Activated CD4-positive, alpha-beta T cell treated with anti-CD3 and anti-CD28 coated beads for 36 hours (primary cell): ENCODE results near the gene USP40. TPM values are rescaled to one million over a fixed set of nuclear protein-coding genes. Genes with fewer than 3 reads are reported as not detected.
A peak's percentile ranks its signal among the peaks of the same experiment; 100 is the strongest.

Experiments used
- ATAC-seq: fragments of 200-7000 bp; cut with Tn5 transposase; one replicate; pipeline ENCODE4 v1.10.0; 2021; ENCODE audit warnings: mild to moderate bottlenecking, moderate library complexity
- CTCF ChIA-PET: fragments of 350-600 bp; sonication (Branson Sonifier 250); formaldehyde crosslinking; loops from one replicate; lab custom pipeline; 2021; ENCODE audit warnings: antibody characterized with exemption; lab: Charles Lee
- POLR2A ChIA-PET: fragments of 350-600 bp; sonication (Branson Sonifier 250); formaldehyde crosslinking; loops from one replicate; lab custom pipeline; 2021; ENCODE audit warnings: antibody characterized with exemption, inconsistent platforms; lab: Charles Lee
- DNase-seq: peaks from one replicate; pipeline ENCODE4 v3.0.0-alpha.2; 2020
- H3K27ac Mint-ChIP-seq: one replicate; pipeline ENCODE4 v1.8.0; 2021; ENCODE audit warnings: mixed read lengths
- H3K27me3 Mint-ChIP-seq: one replicate; pipeline ENCODE4 v1.8.0; 2021; ENCODE audit warnings: mixed read lengths
- H3K36me3 Mint-ChIP-seq: one replicate; pipeline ENCODE4 v1.8.0; 2021; ENCODE audit warnings: low read depth, mixed read lengths
- H3K4me1 Mint-ChIP-seq: one replicate; pipeline ENCODE4 v1.8.0; 2021; ENCODE audit warnings: mixed read lengths
- H3K4me3 Mint-ChIP-seq: one replicate; pipeline ENCODE4 v1.8.0; 2021; ENCODE audit warnings: mild to moderate bottlenecking, moderate library complexity, mixed read lengths
- H3K9me3 Mint-ChIP-seq: one replicate; pipeline ENCODE4 v1.8.0; 2021; ENCODE audit warnings: low read depth, mixed read lengths
- intact Hi-C, 2 experiments: fragments of 100-400 bp; cut with DNase I in 1 of 2; cut with micrococcal nuclease in 1 of 2; formaldehyde crosslinking; loops; one replicate each; pipeline versions ENCODE4 v1.14.2 to v1.15.1; 2022 to 2024; cut with DNase I, micrococcal nuclease
- total RNA-seq, 2 experiments: library from RNA; stranded (reverse); gene quantifications; one replicate each; pipeline ENCODE4 v1.2.3, GENCODE V29; 2021

Gene USP40
- total RNA-seq, 2 experiments from 2014 or later, result 12.0 to 12.9 TPM

DNA sequence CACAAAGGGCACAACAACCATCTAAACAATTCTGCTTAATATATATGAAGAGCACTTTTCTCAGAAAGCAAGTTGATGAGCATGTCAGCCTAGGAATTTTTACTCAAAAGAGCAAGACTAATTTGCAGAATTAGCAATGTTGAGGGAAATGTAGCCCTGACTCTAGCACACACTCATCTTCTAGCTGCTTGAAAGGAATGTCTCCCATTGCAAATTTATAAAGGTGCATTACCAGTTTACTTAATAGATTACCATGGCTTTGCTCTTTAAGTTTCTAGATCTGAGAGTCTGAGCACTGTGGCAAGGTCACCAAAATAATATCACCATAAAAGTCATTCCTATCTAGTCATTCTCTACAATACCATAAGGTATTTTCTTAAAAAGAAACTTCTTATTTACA, 40.8 kb downstream of the USP40 start:
- CTCF ChIA-PET, result interaction anchor here (0.8 to 1.1 kb wide), 2 partner anchors 8 to 1423 kb away, joined by 3 to 4 read pairs; no protein-coding TSS in a partner anchor
- no peaks in the 10 kb centered on the region for H3K9me3 Mint-ChIP-seq

DNA sequence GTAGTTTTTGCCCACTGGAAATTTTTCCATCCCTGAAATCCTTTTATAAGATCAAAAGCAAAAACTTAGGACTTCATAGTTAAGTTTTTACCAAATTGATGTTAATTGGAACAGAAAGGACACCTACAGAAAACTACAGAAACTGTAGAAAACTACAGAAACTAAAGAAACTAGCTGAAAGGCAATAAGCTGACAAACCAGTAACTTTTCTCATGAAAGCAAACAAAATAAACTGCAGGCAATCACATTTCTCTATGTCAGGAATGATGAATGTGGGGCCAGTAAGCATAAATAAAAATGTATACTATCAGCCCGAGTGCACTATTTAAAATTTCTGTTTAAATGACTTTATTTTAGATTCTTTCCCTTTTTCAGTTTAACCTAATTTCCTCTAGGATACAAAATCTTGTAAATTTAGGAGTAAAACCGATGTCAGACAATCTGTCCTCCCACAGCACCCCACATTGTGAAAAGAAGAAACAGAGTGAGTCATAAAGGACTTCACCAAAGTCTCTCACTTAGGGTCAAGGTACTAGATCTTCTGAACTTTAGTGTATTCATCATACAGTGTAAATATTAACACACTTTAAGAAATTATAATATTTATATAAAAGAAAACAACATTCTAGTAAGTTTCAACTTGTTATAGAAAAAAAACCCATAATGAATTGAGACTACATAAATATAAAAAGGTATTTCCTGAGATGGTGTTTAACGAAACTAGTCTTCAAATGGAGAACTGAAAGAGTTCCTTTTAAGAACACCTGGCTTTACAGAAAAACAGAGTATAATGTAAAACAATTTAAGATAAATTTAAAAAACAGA, 46.6 kb downstream of the USP40 start:
- Mint-ChIP-seq H3K27ac (no peak overlapping the region), H3K4me3 (no peak overlapping the region), H3K4me1 (no peaks in the 10 kb centered on the region), H3K27me3 (no peaks in the 10 kb centered on the region), H3K9me3 (no peaks in the 10 kb centered on the region), H3K36me3 (peaks cover 11% of the 10 kb centered on the region)
- ChIA-PET POLR2A (no interaction called here), CTCF (no interaction called here)
- ATAC-seq, result no peak
- intact Hi-C loops, result no loop called here
- DNase-seq, result no peak

More for the DNA sequence above, 40.8 kb downstream of the USP40 start:
- POLR2A ChIA-PET, result no interaction called here
- no peak for ATAC-seq
- H3K27me3 Mint-ChIP-seq, result no peaks in the 10 kb centered on the region
- DNase-seq, result no peak
- H3K27ac Mint-ChIP-seq, result no peak overlapping the region
- peaks cover 8% of the 10 kb centered on the region for H3K36me3 Mint-ChIP-seq
- H3K4me1 Mint-ChIP-seq, result no peaks in the 10 kb centered on the region
- no peak overlapping the region for H3K4me3 Mint-ChIP-seq
- intact Hi-C loops, result no loop called here

DNA sequence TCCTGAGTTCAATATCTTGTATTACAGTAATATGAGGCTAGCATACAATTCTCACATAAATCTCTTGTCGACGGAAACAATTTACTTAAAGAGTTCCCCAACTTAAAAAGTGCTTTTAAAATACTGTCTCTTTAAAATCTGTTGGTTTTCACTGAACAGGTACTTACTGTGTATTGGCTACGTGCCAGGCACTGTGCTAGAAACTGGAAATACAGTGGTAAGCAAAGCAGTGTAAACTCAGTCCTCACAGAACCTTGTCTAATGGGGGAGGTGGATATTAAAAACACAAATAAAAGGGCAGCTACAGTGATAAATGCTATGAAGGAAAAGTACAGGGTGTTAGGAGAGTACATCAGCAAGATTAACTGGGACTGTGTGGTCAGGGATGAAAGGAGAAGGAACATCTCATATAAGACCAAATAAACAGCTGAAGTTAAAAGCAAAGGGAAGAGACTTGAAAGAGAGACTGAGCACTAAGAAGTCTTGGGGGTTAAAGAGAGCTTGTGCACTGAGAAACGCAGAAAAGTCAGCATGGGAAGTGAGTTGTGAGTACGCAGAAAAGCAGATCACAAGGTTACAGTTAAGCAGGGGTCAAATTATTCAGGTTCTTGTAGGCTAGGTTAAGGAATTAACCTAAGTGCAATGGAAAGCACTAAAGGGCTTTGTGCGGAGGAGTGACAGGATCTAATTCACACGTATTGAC, 52.5 kb downstream of the USP40 start:
- Mint-ChIP-seq H3K4me1 (no peaks in the 10 kb centered on the region), H3K9me3 (no peaks in the 10 kb centered on the region), H3K27ac (no peak overlapping the region), H3K4me3 (no peak overlapping the region), H3K36me3 (peaks cover 3% of the 10 kb centered on the region), H3K27me3 (no peaks in the 10 kb centered on the region)
- POLR2A ChIA-PET, result no interaction called here
- DNase-seq (no peak), ATAC-seq (no peak)
- intact Hi-C loops, result no loop called here
- CTCF ChIA-PET, result no interaction called here

DNA sequence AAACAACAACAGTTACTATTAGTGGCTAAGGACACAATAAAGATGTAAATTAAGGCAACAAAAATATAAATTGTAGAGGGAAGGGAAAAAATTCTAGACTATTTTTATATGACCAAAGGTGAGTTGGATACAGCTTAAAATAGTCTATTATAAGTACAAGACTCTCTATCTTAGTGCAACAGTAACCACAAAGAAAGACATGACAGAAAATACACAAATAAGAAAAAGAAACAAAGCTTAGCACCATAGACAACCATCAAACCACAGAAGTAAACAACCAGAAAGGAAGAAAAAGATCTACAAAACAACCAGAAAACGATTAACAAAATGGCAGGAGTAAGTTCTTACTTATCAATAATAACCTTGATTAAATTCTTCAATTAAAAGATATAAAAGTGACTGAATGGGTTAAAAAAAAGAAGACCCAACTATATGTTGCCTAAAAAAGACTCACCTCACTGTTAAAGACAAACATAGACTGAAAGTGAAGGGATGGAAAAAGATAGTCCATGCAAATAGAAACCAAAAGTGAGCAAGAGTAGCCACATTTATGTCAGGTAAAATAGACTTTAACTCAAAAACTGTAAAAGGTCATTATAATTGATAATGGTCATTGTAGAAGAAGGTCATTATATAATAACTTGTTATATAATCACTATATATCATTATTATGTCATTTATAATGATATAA, 62.5 kb downstream of the USP40 start:
- intact Hi-C loops, result no loop called here
- CTCF ChIA-PET, result no interaction called here
- H3K4me1 Mint-ChIP-seq, result peaks cover 7% of the 10 kb centered on the region
- H3K9me3 Mint-ChIP-seq, result peaks cover 22% of the 10 kb centered on the region
- H3K4me3 Mint-ChIP-seq, result no peak overlapping the region
- ATAC-seq (no peak), DNase-seq (no peak)
- POLR2A ChIA-PET, result no interaction called here
- peaks cover 35% of the 10 kb centered on the region for H3K36me3 Mint-ChIP-seq
- H3K27ac Mint-ChIP-seq, result no peak overlapping the region
- H3K27me3 Mint-ChIP-seq, result no peaks in the 10 kb centered on the region

DNA sequence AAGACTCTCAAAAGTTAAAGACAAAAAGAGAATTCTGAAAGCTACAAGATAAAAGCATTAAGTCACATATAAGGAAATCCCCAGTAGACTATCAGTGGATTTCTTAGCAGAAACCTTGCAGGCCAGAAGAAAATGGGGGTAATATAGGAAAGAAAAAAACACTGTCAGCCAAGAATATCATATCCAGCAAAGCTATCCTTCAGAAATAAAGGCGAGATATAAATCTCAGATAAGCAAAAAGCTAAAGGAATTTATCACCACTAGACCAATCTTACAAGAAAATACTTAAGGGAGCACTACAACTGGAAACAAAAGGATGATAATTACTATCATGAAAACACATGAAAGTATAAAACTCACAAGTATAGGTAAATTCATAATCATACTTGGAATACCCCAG, 63.1 kb downstream of the USP40 start:
- no peaks in the 10 kb centered on the region for H3K27me3 Mint-ChIP-seq
- ChIA-PET CTCF (no interaction called here), POLR2A (no interaction called here)
- H3K4me1 Mint-ChIP-seq, result peaks cover 7% of the 10 kb centered on the region
- H3K27ac Mint-ChIP-seq, result no peak overlapping the region
- ATAC-seq (no peak), DNase-seq (no peak)
- no peak overlapping the region for H3K4me3 Mint-ChIP-seq
- peaks cover 36% of the 10 kb centered on the region for H3K36me3 Mint-ChIP-seq
- H3K9me3 Mint-ChIP-seq, result peaks cover 22% of the 10 kb centered on the region
- intact Hi-C loops, result no loop called here

DNA sequence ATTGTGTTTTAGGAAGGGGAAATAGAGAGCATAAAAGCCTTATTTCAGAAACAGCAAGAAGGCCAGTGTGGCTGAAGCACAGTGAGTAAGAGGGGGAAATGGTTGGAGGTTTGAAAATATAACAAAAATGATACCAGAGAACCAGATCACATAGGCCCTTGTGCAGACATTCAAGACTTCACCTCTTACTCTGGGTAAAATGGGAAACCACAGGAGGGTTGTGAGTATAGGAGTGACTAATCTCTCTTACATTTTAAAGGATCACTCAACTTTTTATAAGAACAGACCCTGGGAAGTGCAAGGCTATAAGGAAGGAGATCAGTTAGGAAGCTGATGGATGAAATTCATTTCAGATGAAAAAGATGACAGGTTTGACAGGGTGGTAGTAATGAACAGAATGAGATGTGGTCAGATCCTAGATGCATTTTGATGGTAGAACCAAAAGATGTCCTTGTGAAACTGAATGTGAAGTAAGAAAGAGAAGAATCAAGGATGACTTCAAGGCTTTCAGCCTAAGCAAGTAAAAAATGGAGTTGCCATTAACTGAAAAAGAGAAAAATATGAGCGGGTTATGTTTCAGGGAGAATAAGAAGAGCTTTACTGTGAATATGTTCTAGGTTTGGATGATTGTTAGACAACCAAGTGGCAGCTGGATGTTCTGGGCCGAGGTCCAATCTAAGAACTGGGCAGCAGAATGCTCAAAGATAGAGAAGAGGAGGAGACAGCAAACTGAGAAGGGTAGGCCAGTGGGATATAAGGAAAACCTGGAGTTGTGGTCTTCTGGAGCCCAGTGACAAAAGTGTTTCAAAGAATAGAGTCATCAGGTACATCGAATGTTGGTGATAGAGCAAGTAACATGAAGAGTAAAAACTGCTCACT, 65.1 kb downstream of the USP40 start:
- DNase-seq (no peak), ATAC-seq (peak; percentile 72)
- peaks cover 22% of the 10 kb centered on the region for H3K9me3 Mint-ChIP-seq
- ChIA-PET POLR2A (no interaction called here), CTCF (no interaction called here)
- no peaks in the 10 kb centered on the region for H3K27me3 Mint-ChIP-seq
- intact Hi-C loops, result no loop called here
- no peak overlapping the region for H3K4me3 Mint-ChIP-seq
- peaks cover 33% of the 10 kb centered on the region for H3K36me3 Mint-ChIP-seq
- peaks cover 7% of the 10 kb centered on the region for H3K4me1 Mint-ChIP-seq
- no peak overlapping the region for H3K27ac Mint-ChIP-seq

DNA sequence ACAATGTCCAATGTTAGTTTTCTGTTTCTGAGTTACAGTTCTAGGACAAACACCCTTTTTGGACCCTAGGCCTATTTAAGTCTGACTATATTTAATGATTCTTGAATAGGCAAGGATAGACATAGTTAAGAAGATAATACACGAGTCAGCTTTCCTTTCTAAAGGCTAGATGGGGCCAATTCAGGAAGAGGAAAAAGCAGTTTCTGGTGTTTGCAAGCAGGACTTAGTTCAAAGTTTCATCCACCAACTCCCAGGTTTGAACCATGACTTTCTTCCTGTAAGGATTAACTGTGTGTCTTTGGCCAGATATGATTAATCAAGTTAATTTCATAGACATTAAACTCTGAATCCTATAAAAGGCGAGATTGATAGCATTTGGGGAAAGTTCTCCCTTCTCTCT, 66.7 kb downstream of the USP40 start:
- intact Hi-C loops, result no loop called here
- ChIA-PET POLR2A (no interaction called here), CTCF (no interaction called here)

DNA sequence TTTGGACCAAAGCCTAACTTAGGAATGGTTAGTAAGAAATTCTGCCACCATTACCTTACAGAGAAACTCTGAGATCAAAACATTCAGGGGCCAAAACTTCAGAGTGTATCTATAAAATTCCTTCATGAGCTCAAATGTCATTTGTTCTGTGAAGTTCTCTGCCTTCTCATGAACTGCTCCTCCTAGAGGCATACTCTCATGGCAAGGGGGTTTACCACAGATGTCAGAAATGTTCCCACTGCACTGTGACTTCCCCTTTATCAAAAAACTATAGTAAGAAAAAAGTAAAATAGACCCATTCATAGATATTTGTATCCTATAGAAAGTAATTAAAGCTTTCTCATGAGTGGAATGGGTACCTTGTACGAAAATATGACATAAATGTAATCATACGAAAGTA, 68.5 kb downstream of the USP40 start:
- ATAC-seq (no peak), DNase-seq (no peak)
- H3K4me3 Mint-ChIP-seq, result no peak overlapping the region
- H3K27ac Mint-ChIP-seq, result no peak overlapping the region
- H3K9me3 Mint-ChIP-seq, result peaks cover 14% of the 10 kb centered on the region
- peaks cover 3% of the 10 kb centered on the region for H3K4me1 Mint-ChIP-seq
- intact Hi-C loops, result no loop called here
- H3K36me3 Mint-ChIP-seq, result peaks cover 22% of the 10 kb centered on the region
- no peaks in the 10 kb centered on the region for H3K27me3 Mint-ChIP-seq
- POLR2A ChIA-PET, result no interaction called here
- CTCF ChIA-PET, result interaction anchor here (1.1 kb wide), 1 partner anchor 14 kb away, joined by 3 read pairs; no protein-coding TSS in a partner anchor

More for the DNA sequence above, 66.7 kb downstream of the USP40 start:
- Mint-ChIP-seq H3K27ac (no peak overlapping the region), H3K27me3 (no peaks in the 10 kb centered on the region), H3K4me3 (no peak overlapping the region), H3K4me1 (peaks cover 7% of the 10 kb centered on the region), H3K9me3 (peaks cover 22% of the 10 kb centered on the region), H3K36me3 (peaks cover 29% of the 10 kb centered on the region)
- no peak for ATAC-seq
- DNase-seq, result no peak

DNA sequence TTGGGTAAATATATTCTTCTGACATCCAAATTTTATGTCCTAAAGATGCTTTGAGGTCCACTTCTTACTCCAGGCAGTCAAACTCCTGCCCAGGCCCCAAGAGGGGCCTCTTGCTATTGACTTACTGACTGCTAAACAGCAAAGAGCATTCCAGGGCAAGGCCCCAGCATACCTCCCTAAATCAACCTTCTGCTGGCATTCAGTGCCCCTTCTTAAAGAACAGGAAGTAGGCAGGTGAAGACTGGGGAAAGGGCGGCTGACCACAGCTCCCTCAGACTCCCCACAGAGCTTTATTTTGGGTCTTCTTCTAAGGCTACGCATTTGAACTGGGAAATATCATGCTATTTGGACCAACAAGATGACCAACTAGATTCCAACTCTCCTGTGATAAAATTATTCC, 68.9 kb downstream of the USP40 start:
- H3K27me3 Mint-ChIP-seq, result no peaks in the 10 kb centered on the region
- H3K9me3 Mint-ChIP-seq, result peaks cover 9% of the 10 kb centered on the region
- DNase-seq (no peak), ATAC-seq (no peak)
- no peak overlapping the region for H3K27ac Mint-ChIP-seq
- peaks cover 20% of the 10 kb centered on the region for H3K36me3 Mint-ChIP-seq
- H3K4me1 Mint-ChIP-seq, result peaks cover 3% of the 10 kb centered on the region
- H3K4me3 Mint-ChIP-seq, result no peak overlapping the region
- ChIA-PET POLR2A (no interaction called here), CTCF (interaction anchor here (1.1 kb wide), 1 partner anchor 14 kb away, joined by 3 read pairs; no protein-coding TSS in a partner anchor)
- intact Hi-C loops, result no loop called here

DNA sequence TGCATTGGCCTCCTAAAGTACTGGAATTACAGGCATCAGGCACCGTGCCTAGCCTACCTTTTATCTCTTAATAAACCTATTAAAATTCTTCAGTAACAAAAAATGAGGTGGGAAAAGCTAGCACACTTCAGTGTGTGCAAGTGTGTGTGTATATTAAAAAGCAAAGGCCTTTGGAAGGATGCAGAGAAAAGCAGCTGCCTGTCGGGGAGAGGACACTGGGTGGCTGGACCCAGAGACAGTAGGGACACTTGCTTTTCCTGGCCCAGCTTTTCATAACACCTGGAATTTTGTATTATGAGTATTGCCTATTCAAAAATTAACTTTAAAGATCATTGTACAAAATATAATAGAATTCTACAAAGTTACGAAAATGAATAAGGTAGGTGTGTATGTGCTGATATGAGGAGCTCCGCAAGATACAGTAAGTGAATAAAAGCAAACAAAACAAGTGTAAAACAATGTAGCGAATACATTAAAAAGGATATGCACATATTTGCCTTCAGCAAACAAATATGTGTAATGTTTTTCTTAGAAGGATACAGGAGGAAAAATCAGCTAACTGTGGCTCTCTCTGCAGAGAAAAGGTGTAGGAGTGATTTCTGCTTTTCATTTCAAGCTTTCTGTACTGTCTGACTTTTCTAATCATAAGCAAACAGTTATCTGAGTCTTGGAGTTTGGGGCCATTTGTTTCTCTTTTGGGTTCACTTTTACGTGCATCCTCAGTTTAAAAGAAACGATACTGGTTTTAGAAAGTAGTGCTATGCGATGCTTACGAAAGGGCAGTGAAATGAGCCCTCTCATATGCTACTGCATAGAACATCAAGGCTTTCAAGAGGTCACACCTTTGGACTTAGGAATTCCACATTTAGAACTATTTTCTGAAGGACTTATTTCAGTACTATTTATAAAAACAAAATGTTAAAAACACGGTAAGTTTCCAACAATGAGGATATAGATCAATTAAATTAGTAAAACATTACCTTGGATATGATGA, 70.8 kb downstream of the USP40 start:
- no peak for DNase-seq
- no peaks in the 10 kb centered on the region for H3K27me3 Mint-ChIP-seq
- no peak for ATAC-seq
- H3K36me3 Mint-ChIP-seq, result peaks cover 7% of the 10 kb centered on the region
- H3K4me1 Mint-ChIP-seq, result no peaks in the 10 kb centered on the region
- no peak overlapping the region for H3K4me3 Mint-ChIP-seq
- ChIA-PET POLR2A (no interaction called here), CTCF (interaction anchor here (0.5 kb wide), 1 partner anchor 14 kb away, joined by 3 read pairs; no protein-coding TSS in a partner anchor)
- no peaks in the 10 kb centered on the region for H3K9me3 Mint-ChIP-seq
- intact Hi-C loops, result no loop called here
- no peak overlapping the region for H3K27ac Mint-ChIP-seq
